HUES48 (cell line): ENCODE data around the gene LOXL3.

ENCODE experiments used
- H3K27ac ChIP-seq: one replicate; pipeline ENCODE4 v1.7.0; 2013; ENCODE audit warnings: low read depth, low read length, inconsistent platforms
- H3K27me3 ChIP-seq: 2 replicates; pipeline ENCODE4 v1.6.1; 2013; ENCODE audit warnings: mild to moderate bottlenecking, low read length; ENCODE audit not compliant: control insufficient read depth, insufficient read depth
- H3K36me3 ChIP-seq: 2 replicates; pipeline ENCODE4 v1.6.1; 2013; ENCODE audit warnings: low read length; ENCODE audit not compliant: control insufficient read depth, insufficient read depth
- H3K4me1 ChIP-seq: 2 replicates; pipeline ENCODE4 v1.6.1; 2013; ENCODE audit warnings: mild to moderate bottlenecking, low read length; ENCODE audit not compliant: control insufficient read depth, insufficient read depth
- H3K4me3 ChIP-seq: 2 replicates; pipeline ENCODE4 v1.5.1; 2013; ENCODE audit warnings: mild to moderate bottlenecking, low read depth, low read length
- H3K9ac ChIP-seq: 2 replicates; pipeline ENCODE4 v1.6.1; 2013; ENCODE audit warnings: mild to moderate bottlenecking, low read depth, low read length, moderate library complexity
- H3K9me3 ChIP-seq: 2 replicates; pipeline ENCODE4 v1.6.1; 2013; ENCODE audit warnings: low read length; ENCODE audit not compliant: control insufficient read depth, insufficient read depth

Gene LOXL3

GRCh38 chr2:74512744-74513604 is 40.8 kb downstream of the LOXL3 start:
- H3K9me3 ChIP-seq: peaks cover 7% of the 10 kb centered on the region
- no peak overlapping the region for H3K27ac ChIP-seq
- no peaks in the 10 kb centered on the region for H3K36me3 ChIP-seq
- H3K9ac ChIP-seq: no peak overlapping the region
- H3K4me3 ChIP-seq: peak overlapping the region; percentile 57
- peaks cover 13% of the 10 kb centered on the region for H3K4me1 ChIP-seq
- H3K27me3 ChIP-seq: peaks cover 96% of the 10 kb centered on the region

- H3K27me3 ChIP-seq: peaks cover 80% of the 10 kb centered on the region
- peaks cover 19% of the 10 kb centered on the region for H3K4me1 ChIP-seq
- H3K36me3 ChIP-seq: no peaks in the 10 kb centered on the region
- H3K9me3 ChIP-seq: no peaks in the 10 kb centered on the region; the same call in 1 of the 2 replicates
- no peak overlapping the region for H3K27ac ChIP-seq
- H3K4me3 ChIP-seq: no peak overlapping the region
- no peak overlapping the region for H3K9ac ChIP-seq
Observed at GRCh38 chr2:74511104-74511989, 42.4 kb downstream of the LOXL3 start.

DNA sequence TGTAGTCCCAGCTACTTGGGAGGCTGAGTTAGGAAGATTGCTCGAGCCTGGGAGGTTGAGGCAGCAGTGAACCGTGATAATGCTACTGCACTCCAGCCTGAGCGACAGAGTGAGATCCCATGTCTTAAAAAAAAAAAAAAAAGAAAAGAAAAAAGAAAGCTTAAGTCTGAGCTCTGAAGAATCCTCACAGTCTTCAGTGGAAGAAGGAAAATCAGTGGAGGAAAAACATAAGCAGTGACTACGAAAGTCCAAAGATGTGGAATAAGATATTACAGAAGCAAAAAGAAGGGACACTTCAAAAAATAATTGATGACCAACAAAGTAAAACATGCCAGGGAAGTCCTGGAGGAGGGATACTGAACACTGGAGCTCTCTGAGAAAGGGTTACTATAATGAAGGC is 43.5 kb downstream of the LOXL3 start:
- no peak overlapping the region for H3K27ac ChIP-seq
- H3K27me3 ChIP-seq: peaks cover 74% of the 10 kb centered on the region
- no peak overlapping the region for H3K9ac ChIP-seq
- no peaks in the 10 kb centered on the region for H3K9me3 ChIP-seq
- peaks cover 4% of the 10 kb centered on the region; the same call in 1 of the 2 replicates for H3K36me3 ChIP-seq
- no peak overlapping the region for H3K4me3 ChIP-seq
- peaks cover 19% of the 10 kb centered on the region for H3K4me1 ChIP-seq

DNA sequence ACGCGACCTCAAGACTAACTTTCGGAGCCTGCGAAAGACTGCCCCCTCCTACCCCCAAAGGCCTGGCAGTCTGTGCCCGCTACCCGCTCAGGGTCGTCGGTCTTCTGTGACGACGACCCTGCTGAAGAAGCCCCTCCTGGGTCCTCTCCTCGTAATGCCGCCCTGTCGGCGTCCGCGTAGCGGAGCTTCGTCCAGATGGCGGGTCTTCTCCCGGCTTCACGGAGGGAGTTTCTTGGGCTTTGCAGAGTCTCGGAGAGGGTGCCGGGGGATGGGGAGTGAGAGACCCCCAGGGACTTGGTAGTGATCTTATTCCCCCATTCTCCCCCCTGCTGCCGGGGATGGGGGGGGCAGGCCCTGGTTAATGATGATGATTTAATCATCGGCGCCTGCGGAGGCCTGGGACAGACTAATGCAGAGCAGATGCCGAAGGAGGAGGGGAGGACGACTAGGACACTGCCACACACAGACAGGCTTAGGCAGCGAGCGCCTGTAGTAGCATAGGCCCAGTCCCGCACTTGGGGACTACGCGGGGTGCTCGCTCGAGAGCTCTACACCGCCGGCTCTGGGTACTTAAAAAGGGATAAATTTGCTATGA is 45.7 kb downstream of the LOXL3 start:
- Histone ChIP-seq H3K36me3 (peaks cover 10% of the 10 kb centered on the region; the same call in 1 of the 2 replicates), H3K27me3 (peaks cover 74% of the 10 kb centered on the region), H3K4me1 (peaks cover 12% of the 10 kb centered on the region; the same call in 1 of the 2 replicates), H3K9ac (peak overlapping the region; percentile 93), H3K4me3 (peak overlapping the region; percentile 93), H3K27ac (peak overlapping the region; percentile 100), H3K9me3 (no peaks in the 10 kb centered on the region)

GRCh38 chr2:74507145-74507925 is 46.4 kb downstream of the LOXL3 start, which contains the start of gene PCGF1:
TSS of gene PCGF1 (minus strand) at chr2:74507695. CDS start at chr2:74507668, 27 bp downstream.
- Histone ChIP-seq H3K27ac (peak within 1 kb of the TSS; percentile 100), H3K9me3 (no peaks in the 10 kb centered on the region), H3K27me3 (peaks cover 74% of the 10 kb centered on the region), H3K4me1 (peaks cover 12% of the 10 kb centered on the region; the same call in 1 of the 2 replicates), H3K9ac (peak within 1 kb of the TSS; percentile 93), H3K36me3 (peaks cover 10% of the 10 kb centered on the region; the same call in 1 of the 2 replicates), H3K4me3 (peak within 1 kb of the TSS; percentile 93)

DNA sequence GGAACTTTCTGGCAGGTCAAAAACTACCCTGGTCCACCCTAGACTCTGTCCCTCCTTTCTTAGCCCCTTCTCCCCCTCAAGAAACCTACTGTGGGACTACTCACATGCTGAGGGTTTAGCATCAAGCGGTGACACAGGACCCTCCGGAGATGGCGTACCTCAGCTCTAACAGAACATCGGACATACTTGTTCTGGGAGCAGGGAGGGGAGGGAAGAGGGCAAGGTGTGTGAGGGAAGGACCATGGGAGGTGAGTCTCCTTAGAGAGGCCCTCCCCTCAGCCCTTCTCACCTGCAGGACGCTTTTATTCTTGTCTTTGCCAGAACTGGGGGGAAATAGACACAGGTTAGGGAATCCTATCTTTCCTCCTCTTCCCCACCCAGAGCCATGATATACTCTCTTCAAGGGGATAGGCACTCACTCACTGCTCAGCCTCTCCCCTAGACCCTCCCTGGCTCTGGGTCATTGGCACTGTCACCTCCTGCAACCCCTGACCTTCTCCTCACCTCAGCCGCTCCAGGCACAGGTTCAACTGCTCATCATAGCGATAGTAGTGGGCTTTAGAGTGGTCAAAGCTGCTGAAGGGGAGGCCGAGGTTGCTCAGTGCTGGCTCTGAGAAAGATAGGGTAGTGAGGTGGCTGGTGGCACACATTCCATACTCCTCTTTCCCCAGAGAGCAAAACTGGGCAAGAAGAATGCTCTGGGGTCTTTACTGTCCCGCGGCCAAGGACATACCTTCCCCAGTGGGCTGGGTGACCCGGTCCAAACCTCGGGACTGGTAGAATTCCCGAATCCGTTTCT is 48.1 kb downstream of the LOXL3 start:
- peaks cover 74% of the 10 kb centered on the region for H3K27me3 ChIP-seq
- no peak overlapping the region for H3K9ac ChIP-seq
- H3K27ac ChIP-seq: no peak overlapping the region
- no peaks in the 10 kb centered on the region for H3K9me3 ChIP-seq
- no peak overlapping the region for H3K4me3 ChIP-seq
- H3K36me3 ChIP-seq: peaks cover 10% of the 10 kb centered on the region; the same call in 1 of the 2 replicates
- peaks cover 12% of the 10 kb centered on the region; the same call in 1 of the 2 replicates for H3K4me1 ChIP-seq

GRCh38 chr2:74504591-74504990 is 49.2 kb downstream of the LOXL3 start:
- no peak overlapping the region for H3K9ac ChIP-seq
- H3K9me3 ChIP-seq: no peaks in the 10 kb centered on the region
- H3K4me3 ChIP-seq: no peak overlapping the region
- no peak overlapping the region for H3K27ac ChIP-seq
- peaks cover 10% of the 10 kb centered on the region; the same call in 1 of the 2 replicates for H3K36me3 ChIP-seq
- peaks cover 74% of the 10 kb centered on the region for H3K27me3 ChIP-seq
- H3K4me1 ChIP-seq: peaks cover 19% of the 10 kb centered on the region; the same call in 1 of the 2 replicates

DNA sequence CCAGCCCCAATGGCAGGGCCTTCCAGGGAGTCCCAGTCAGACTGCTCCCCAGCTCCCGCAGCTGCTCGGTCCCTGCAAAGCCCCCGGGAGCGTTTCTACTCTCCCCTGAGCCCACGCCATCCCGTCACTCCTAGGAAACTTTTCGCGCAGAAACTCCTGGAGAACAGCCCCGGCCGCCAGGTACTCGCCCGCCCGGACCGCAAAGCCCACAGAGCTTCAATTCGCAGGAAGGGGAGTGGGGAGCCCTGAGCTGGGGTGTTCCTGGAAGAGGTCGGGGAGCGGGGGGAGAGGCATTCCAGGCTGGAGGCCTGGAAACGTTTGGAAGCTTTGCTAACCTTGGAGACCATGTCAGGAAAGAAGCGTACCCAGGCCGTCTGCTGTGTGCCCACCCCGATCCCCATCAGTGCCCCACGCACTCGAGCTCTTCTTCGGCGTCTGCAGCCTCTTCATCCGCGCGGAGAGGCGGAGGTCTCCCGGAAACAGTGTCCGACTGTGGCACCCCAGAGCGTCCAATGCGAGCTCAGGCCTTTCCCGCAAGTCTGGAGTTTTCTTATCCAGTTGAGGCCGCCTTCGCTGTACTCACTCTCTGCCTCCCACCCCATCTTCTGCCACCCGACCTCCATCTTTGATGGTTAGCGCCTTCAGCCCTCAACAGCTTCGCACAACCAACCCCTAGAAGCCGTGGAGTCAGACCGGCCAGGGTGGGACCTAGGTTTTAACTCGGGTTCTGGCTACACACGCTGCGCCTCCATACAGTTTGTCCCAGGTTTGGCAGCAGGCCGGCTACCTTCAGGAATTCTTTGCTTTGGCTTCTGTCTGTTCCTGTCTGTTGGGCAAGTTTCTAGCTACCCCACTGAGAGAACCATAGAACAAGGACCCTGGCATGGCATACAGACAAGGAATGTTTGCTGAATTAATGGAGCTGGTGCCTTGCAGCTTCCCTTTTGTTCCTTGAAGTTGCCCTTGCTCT is 50.0 kb downstream of the LOXL3 start:
- Histone ChIP-seq H3K9ac (no peak overlapping the region), H3K27me3 (peaks cover 74% of the 10 kb centered on the region), H3K4me3 (peak overlapping the region; percentile 60), H3K36me3 (peaks cover 10% of the 10 kb centered on the region; the same call in 1 of the 2 replicates), H3K9me3 (no peaks in the 10 kb centered on the region), H3K4me1 (peaks cover 19% of the 10 kb centered on the region; the same call in 1 of the 2 replicates), H3K27ac (no peak overlapping the region)
